ENCODE results near the gene QSOX2.

DNA sequence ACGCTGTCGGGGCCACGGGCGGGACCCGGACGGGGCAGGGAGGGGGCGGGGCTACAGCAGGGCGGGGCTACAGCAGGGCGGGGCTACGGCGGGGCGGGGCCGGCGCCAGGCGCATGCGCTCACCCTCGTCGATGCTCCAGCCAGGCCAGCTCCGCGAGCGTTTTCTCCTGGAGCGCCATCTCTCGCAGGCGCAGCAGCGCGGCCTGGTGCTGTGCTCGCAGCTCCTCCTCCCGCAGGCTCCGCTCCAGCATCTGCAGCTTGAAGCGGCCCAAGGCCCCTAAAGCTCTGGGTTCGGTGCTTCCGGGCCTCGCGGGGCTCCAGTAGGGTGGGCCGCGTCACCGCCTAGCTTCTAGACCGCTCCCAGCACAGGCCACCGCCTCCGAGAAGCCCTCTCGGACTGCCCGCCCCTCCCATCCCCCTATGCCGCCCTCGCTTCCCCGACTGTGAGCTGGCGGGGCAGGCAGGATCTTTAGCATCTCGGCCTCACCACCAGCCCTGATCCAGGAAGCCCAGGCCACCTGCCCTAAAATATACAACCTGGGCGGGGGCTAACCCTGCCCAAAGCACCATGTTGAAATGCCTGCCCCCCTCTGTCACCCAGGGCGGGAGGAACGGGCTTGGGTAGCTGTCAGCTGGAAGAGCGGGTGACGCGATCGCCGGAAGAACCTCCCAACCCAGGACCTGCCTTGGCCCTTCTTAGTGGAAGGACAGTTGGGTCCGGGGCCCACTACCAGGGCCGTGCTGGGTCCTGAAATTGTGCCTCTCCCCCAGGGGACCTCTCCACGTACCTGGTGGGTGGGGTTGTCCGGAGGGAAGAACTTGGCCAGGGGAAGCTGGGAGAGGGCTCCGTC lies 21.9 kb upstream of the QSOX2 start:
- TF ChIP-seq, protein P1, sequence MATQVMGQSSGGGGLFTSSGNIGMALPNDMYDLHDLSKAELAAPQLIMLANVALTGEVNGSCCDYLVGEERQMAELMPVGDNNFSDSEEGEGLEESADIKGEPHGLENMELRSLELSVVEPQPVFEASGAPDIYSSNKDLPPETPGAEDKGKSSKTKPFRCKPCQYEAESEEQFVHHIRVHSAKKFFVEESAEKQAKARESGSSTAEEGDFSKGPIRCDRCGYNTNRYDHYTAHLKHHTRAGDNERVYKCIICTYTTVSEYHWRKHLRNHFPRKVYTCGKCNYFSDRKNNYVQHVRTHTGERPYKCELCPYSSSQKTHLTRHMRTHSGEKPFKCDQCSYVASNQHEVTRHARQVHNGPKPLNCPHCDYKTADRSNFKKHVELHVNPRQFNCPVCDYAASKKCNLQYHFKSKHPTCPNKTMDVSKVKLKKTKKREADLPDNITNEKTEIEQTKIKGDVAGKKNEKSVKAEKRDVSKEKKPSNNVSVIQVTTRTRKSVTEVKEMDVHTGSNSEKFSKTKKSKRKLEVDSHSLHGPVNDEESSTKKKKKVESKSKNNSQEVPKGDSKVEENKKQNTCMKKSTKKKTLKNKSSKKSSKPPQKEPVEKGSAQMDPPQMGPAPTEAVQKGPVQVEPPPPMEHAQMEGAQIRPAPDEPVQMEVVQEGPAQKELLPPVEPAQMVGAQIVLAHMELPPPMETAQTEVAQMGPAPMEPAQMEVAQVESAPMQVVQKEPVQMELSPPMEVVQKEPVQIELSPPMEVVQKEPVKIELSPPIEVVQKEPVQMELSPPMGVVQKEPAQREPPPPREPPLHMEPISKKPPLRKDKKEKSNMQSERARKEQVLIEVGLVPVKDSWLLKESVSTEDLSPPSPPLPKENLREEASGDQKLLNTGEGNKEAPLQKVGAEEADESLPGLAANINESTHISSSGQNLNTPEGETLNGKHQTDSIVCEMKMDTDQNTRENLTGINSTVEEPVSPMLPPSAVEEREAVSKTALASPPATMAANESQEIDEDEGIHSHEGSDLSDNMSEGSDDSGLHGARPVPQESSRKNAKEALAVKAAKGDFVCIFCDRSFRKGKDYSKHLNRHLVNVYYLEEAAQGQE (IDR thresholded peaks at IDR 0.05; ENCODE audit: insufficient read depth in 1 of 2, low read depth in 2 of 2, low read length in 2 of 2), result no peak
- TF ChIP-seq POLR2AphosphoS5 (IDR thresholded peaks at IDR 0.05; ENCODE audit: low read depth, low read length) (0 out of 2 replicates have a peak, but pooled peaks have one; percentile 30), SIN3A (IDR thresholded peaks at IDR 0.05; ENCODE audit: borderline replicate concordance, insufficient read depth, low read length) (no peak), TAF1 (IDR thresholded peaks at IDR 0.05; ENCODE audit: borderline replicate concordance, insufficient read depth, low read length) (no peak), FOXP2 (optimal IDR thresholded peaks at IDR 0.05; ENCODE audit: borderline replicate concordance, extremely low read depth, extremely low read length, insufficient read depth) (no peak)

Measured in PFSK-1 (cell line).